ENCODE measurements around the gene MIS12. TPM values are rescaled to one million over a fixed set of nuclear protein-coding genes. Genes with fewer than 3 reads are reported as not detected.

Gene MIS12
- polyA plus RNA-seq, 2 of the 4 experiments (the other 2 are of a cell fraction) = 26.6 to 38.2 TPM

GRCh38 chr17:5437721-5438317 is 48.5 kb upstream of the MIS12 start:
- ChIA-PET CTCF (interaction anchor here (1.5 to 10.9 kb wide), 7 partner anchors 11 to 79 kb away, joined by 4 to 178 read pairs (median 54); partner anchors contain the start of genes DERL2, DHX33, MIS12 and NUP88), POLR2A (no interaction called here)
- H3K9me3 ChIP-seq = no peaks in the 10 kb centered on the region
- H3K4me1 ChIP-seq = peaks cover 29% of the 10 kb centered on the region
- no peak for TF ChIP-seq RARB (CRISPR knock-in tag; IDR thresholded peaks at IDR 0.05)
- no peak for TF ChIP-seq CBX8 (IDR thresholded peaks at IDR 0.05)
- no peak for TF ChIP-seq EP300 (IDR thresholded peaks at IDR 0.05)
- TF ChIP-seq POLR2A (IDR thresholded peaks at IDR 0.05; ENCODE audit: low read length) = no peak
- no peak for TF ChIP-seq HOXB5 (CRISPR knock-in tag; IDR thresholded peaks at IDR 0.05)
- no peak for TF ChIP-seq POLR2AphosphoS2 (conservative IDR thresholded peaks at IDR 0.05; ENCODE audit: low read length)
- TF ChIP-seq HDAC2 (IDR thresholded peaks at IDR 0.05) = no peak
- no peak for TF ChIP-seq FOSB (CRISPR knock-in tag; IDR thresholded peaks at IDR 0.05)
- TF ChIP-seq MYC (IDR thresholded peaks at IDR 0.05; ENCODE audit: borderline replicate concordance, low read length) = no peak
- no peak for TF ChIP-seq BHLHE40 (IDR thresholded peaks at IDR 0.05; ENCODE audit: low read depth, low read length)
- no peak for TF ChIP-seq CHD2 (IDR thresholded peaks at IDR 0.05; ENCODE audit: low read length, partially characterized antibody)
- no peak for TF ChIP-seq SMC3 (IDR thresholded peaks at IDR 0.05)
- TF ChIP-seq FOXS1 (CRISPR knock-in tag; IDR thresholded peaks at IDR 0.05) = no peak
- TF ChIP-seq HOXB13 (CRISPR knock-in tag; IDR thresholded peaks at IDR 0.05; ENCODE audit: low read depth) = no peak
- TF ChIP-seq E2F6 (IDR thresholded peaks at IDR 0.05; ENCODE audit: borderline replicate concordance, low read depth) = no peak
- no peak for TF ChIP-seq EHF (CRISPR knock-in tag; IDR thresholded peaks at IDR 0.05)
- no peak for TF ChIP-seq RNF2 (IDR thresholded peaks at IDR 0.05; ENCODE audit: borderline replicate concordance, low read depth)
- no peak for TF ChIP-seq CHD4 (IDR thresholded peaks at IDR 0.05; ENCODE audit: borderline replicate concordance)
- no peak for TF ChIP-seq GATA3 (IDR thresholded peaks at IDR 0.05; ENCODE audit: borderline replicate concordance)
- FAIRE-seq = no peak
- peak overlapping the region; percentile 77 for H3K4me3 ChIP-seq
- WGBS (ENCODE audit: missing lambda C conversion rate) = 11% methylated on average over 5 of the region's 5 CpGs
- no peak for ATAC-seq
- no peak for DNase-seq (ENCODE audit: low read depth in 1 of 2, low spot score in 1 of 2)
- peak overlapping the region; percentile 82 for H3K4me2 ChIP-seq
- H3K27ac ChIP-seq = peak overlapping the region; percentile 92 to 97

DNA sequence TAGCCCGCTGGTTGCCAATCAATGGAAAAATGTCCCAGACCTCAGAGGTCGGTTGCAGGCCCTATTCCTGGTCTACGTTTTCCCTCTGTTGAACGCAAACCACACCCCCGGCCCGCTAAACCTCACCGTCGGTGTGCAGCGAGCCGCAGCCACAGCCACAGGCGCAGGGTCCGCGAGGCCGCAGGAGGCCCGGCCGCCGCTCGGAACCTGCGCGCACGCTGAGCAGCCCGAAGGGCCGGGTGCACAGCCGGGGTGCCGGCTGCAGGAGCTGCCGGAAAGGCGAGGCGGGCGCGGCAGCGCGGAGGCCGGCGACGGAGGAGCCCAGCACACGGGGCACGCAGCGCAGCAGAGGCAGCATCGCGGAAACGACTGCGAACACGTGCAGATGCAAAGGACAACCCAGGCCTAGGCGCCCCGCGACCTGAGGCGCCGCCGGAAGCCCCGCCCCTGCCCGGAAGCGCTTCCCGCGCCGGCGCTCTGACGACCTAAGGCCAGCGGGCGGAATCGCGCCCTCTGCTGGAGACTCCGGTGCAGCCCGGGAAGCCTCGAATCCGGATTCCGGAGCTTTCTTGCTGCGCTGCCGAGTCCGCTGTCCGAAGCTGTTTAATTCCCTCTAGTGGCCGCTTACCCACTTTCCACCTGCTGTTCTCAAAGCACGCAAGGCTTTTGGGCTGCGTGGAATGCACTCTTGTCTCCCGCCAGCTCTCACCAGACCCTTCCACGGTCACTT is 47.5 kb upstream of the MIS12 start, which contains the start of gene C1QBP:
TSS of gene C1QBP (minus strand) at position 440 of the 730 bp plus-strand sequence. CDS start at position 358, 82 bp downstream.
- 2% methylated on average over 65 of the region's 75 CpGs for WGBS (ENCODE audit: missing lambda C conversion rate)
- ATAC-seq (peak; percentile 93 to 94), FAIRE-seq (peak; percentile 63), DNase-seq (ENCODE audit: low read depth in 1 of 2, low spot score in 1 of 2) (peak; percentile 96 to 97)
- peaks cover 29% of the 10 kb centered on the region for H3K4me1 ChIP-seq
- peak within 1 kb of the TSS; percentile 92 to 97 for H3K27ac ChIP-seq
- H3K9me3 ChIP-seq = no peaks in the 10 kb centered on the region
- H3K4me3 ChIP-seq = peak within 1 kb of the TSS; percentile 77
- ChIA-PET CTCF (interaction anchor here (0.5 to 10.9 kb wide), 65 partner anchors 11 to 1717 kb away, joined by 3 to 178 read pairs (median 4); partner anchors contain the start of genes AIPL1, DERL2, DHX33 and MIS12), POLR2A (interaction anchor here (0.6 to 1.4 kb wide), 12 partner anchors 10 to 335 kb away, joined by 3 to 17 read pairs (median 5); partner anchors contain the start of genes DERL2, DHX33, MIS12 and NUP88)
- H3K4me2 ChIP-seq = peak within 1 kb of the TSS; percentile 82
- peak; percentile 89 for TF ChIP-seq SMC3 (IDR thresholded peaks at IDR 0.05)
- TF ChIP-seq ELK1 (IDR thresholded peaks at IDR 0.05; ENCODE audit: low read depth, low read length) = 0 out of 2 replicates have a peak, but pooled peaks have one; percentile 21
- peak; percentile 98 for TF ChIP-seq PHF8 (IDR thresholded peaks at IDR 0.05; ENCODE audit: borderline replicate concordance, low read depth)
- peak; percentile 74 to 81 for TF ChIP-seq RAD21 (conservative IDR thresholded peaks at IDR 0.05 in 1 of 2, IDR thresholded peaks at IDR 0.05 in 1 of 2)
- peak; percentile 21; the same call in 1 of the 2 replicates for TF ChIP-seq HDAC2 (IDR thresholded peaks at IDR 0.05)
- TF ChIP-seq POLR2A (IDR thresholded peaks at IDR 0.05; ENCODE audit: low read length) = peak; percentile 93
- TF ChIP-seq CEBPB (IDR thresholded peaks at IDR 0.05) = no peak
- no peak for TF ChIP-seq HES2 (IDR thresholded peaks at IDR 0.05)
- TF ChIP-seq FOXS1 (CRISPR knock-in tag; IDR thresholded peaks at IDR 0.05) = no peak; the same call in 1 of the 2 replicates
- 0 out of 2 replicates have a peak, but pooled peaks have one; percentile 20 for TF ChIP-seq HOXB5 (CRISPR knock-in tag; IDR thresholded peaks at IDR 0.05)
- no peak for TF ChIP-seq REST (IDR thresholded peaks at IDR 0.05)
- peak; percentile 88 to 98 for TF ChIP-seq JUN (IDR thresholded peaks at IDR 0.05)
- no peak for TF ChIP-seq ZNF302 (CRISPR knock-in tag; IDR thresholded peaks at IDR 0.05)
- TF ChIP-seq RNF2 (IDR thresholded peaks at IDR 0.05; ENCODE audit: borderline replicate concordance, low read depth) = no peak
- TF ChIP-seq, protein P1, sequence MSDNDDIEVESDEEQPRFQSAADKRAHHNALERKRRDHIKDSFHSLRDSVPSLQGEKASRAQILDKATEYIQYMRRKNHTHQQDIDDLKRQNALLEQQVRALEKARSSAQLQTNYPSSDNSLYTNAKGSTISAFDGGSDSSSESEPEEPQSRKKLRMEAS (IDR thresholded peaks at IDR 0.05) = peak; percentile 99

Data from A549 (cell line).